ENCODE measurements around the gene NEDD8.

- TF ChIP-seq CTCF (IDR thresholded peaks at IDR 0.05; ENCODE audit: low read depth, low read length, poor library complexity, severe bottlenecking), result no peak
- no peak for TF ChIP-seq EZH2phosphoT487 (IDR thresholded peaks at IDR 0.05; ENCODE audit: borderline replicate concordance, low read length)
Observed at GRCh38 chr14:24231263-24232120, 675 bp downstream of the NEDD8 start.

Measured in DOHH2 (cell line).